ENCODE data around the gene DCC. TPM values are rescaled to one million over a fixed set of nuclear protein-coding genes. Genes with fewer than 3 reads are reported as not detected.

DCC gene
- total RNA-seq, 3 donors from 2014 or later (not counting 1 experiment from before 2014, with no cell fraction given): not detected

DNA sequence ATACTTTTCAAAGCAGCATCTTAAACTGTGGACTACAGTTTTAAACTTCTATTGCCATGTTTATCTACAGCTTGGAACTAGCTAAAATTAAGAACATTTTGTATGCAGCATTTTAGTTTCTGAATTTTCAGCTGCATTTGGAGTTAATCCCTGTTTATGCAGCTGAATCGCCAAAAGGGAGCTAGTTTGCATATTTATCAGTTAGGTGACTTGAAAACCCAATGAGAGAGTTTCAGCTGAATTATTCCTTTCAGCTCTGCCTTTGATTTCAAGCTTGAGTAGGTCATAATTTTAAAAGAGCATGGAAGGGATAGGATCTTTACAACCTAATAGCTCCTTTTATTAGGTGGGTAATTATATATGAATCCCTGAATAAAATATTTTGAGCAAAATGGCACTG lies 1191.9 kb downstream of the DCC start:
- intact Hi-C loops (cut with micrococcal nuclease): no loop called here
- H3K27ac ChIP-seq (ENCODE audit: low read length): no peak overlapping the region
- Mint-ChIP-seq H3K36me3 (no peaks in the 10 kb centered on the region), H3K4me1 (no peaks in the 10 kb centered on the region), H3K27me3 (ENCODE audit: low read depth in 2 of 2) (no peaks in the 10 kb centered on the region), H3K27ac (no peak overlapping the region), H3K4me3 (no peak overlapping the region), H3K9me3 (peaks cover 2 to 5% of the 10 kb centered on the region in 2 donors)
- WGBS (ENCODE audit: insufficient coverage): 80% methylated on average over 1 of the region's 1 CpG
- no peak for ATAC-seq
- DNase-seq: no peak
- H3K27me3 ChIP-seq (ENCODE audit: control insufficient read depth, insufficient read depth, low read length): no peaks in the 10 kb centered on the region
- TF ChIP-seq, protein P1, sequence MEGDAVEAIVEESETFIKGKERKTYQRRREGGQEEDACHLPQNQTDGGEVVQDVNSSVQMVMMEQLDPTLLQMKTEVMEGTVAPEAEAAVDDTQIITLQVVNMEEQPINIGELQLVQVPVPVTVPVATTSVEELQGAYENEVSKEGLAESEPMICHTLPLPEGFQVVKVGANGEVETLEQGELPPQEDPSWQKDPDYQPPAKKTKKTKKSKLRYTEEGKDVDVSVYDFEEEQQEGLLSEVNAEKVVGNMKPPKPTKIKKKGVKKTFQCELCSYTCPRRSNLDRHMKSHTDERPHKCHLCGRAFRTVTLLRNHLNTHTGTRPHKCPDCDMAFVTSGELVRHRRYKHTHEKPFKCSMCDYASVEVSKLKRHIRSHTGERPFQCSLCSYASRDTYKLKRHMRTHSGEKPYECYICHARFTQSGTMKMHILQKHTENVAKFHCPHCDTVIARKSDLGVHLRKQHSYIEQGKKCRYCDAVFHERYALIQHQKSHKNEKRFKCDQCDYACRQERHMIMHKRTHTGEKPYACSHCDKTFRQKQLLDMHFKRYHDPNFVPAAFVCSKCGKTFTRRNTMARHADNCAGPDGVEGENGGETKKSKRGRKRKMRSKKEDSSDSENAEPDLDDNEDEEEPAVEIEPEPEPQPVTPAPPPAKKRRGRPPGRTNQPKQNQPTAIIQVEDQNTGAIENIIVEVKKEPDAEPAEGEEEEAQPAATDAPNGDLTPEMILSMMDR (IDR thresholded peaks at IDR 0.05): no peak
- no peaks in the 10 kb centered on the region for H3K36me3 ChIP-seq (ENCODE audit: control insufficient read depth, insufficient read depth, low read length)
- no peak overlapping the region for H3K4me3 ChIP-seq (ENCODE audit: low read length)
- no peaks in the 10 kb centered on the region for H3K4me1 ChIP-seq (ENCODE audit: control insufficient read depth, insufficient read depth, low read length)
- H3K9me3 ChIP-seq (ENCODE audit: control insufficient read depth, insufficient read depth, low read length): no peaks in the 10 kb centered on the region

DNA sequence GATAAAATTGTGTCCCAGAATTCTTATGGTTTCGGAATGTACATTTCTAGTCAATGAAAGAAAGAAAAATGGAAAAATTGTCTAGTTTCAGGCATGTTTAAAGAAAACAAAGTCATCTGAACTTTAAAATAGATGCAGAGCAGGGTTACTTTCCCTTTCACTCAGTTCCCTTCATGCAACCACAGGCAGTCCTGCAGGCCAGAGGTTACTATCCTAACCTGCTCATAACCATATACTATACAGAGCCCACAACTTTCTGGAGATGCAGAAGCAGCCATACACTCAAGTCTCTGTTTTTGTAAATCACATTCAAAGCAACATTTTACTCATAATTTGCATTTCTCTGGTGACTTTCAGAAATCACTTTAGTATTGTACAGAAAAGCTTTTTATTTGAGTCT lies 1194.2 kb downstream of the DCC start:
- peaks cover 2 to 8% of the 10 kb centered on the region in 2 donors for H3K9me3 Mint-ChIP-seq
- ATAC-seq: no peak
- Histone ChIP-seq H3K4me1 (ENCODE audit: control insufficient read depth, insufficient read depth, low read length) (no peaks in the 10 kb centered on the region), H3K36me3 (ENCODE audit: control insufficient read depth, insufficient read depth, low read length) (no peaks in the 10 kb centered on the region), H3K4me3 (ENCODE audit: low read length) (no peak overlapping the region), H3K9me3 (ENCODE audit: control insufficient read depth, insufficient read depth, low read length) (no peaks in the 10 kb centered on the region), H3K27ac (ENCODE audit: low read length) (no peak overlapping the region), H3K27me3 (ENCODE audit: control insufficient read depth, insufficient read depth, low read length) (no peaks in the 10 kb centered on the region)
- no peaks in the 10 kb centered on the region for H3K27me3 Mint-ChIP-seq (ENCODE audit: low read depth in 2 of 2)
- no peaks in the 10 kb centered on the region for H3K36me3 Mint-ChIP-seq
- no peak for DNase-seq
- H3K4me3 Mint-ChIP-seq: no peak overlapping the region
- 80% methylated on average over 1 of the region's 1 CpG for WGBS (ENCODE audit: insufficient coverage)
- intact Hi-C loops (cut with micrococcal nuclease): no loop called here
- no peak overlapping the region for H3K27ac Mint-ChIP-seq
- H3K4me1 Mint-ChIP-seq: no peaks in the 10 kb centered on the region
- TF ChIP-seq, protein P1 (IDR thresholded peaks at IDR 0.05): no peak

DNA sequence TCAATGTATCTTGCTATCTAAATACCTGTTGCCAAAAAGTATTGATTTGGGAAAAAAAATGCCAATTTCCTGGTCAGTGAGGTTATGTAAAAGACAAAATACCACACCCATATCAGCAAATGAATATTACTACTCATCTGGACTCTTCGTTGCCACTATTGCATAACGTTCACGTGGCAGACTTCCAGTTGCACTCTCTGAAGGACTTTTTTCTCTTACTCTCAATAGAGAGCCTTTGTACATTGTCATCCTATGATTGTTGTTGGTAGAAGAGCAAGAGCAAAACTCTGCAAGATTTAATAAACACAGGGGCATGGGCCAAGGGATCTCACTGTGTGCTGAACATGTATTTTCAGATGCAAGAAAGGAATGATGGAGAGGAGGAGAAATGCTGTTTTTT lies 1194.7 kb downstream of the DCC start:
- Mint-ChIP-seq H3K4me1 (no peaks in the 10 kb centered on the region), H3K36me3 (no peaks in the 10 kb centered on the region), H3K27ac (no peak overlapping the region), H3K9me3 (peaks cover 2 to 8% of the 10 kb centered on the region in 2 donors), H3K27me3 (ENCODE audit: low read depth in 2 of 2) (no peaks in the 10 kb centered on the region), H3K4me3 (no peak overlapping the region)
- no peaks in the 10 kb centered on the region for H3K27me3 ChIP-seq (ENCODE audit: control insufficient read depth, insufficient read depth, low read length)
- TF ChIP-seq, protein P1 (IDR thresholded peaks at IDR 0.05): no peak
- H3K4me1 ChIP-seq (ENCODE audit: control insufficient read depth, insufficient read depth, low read length): no peaks in the 10 kb centered on the region
- no peak for ATAC-seq
- H3K36me3 ChIP-seq (ENCODE audit: control insufficient read depth, insufficient read depth, low read length): no peaks in the 10 kb centered on the region
- WGBS (ENCODE audit: insufficient coverage): 90% methylated on average over 2 of the region's 3 CpGs
- H3K27ac ChIP-seq (ENCODE audit: low read length): no peak overlapping the region
- H3K4me3 ChIP-seq (ENCODE audit: low read length): no peak overlapping the region
- no peak for DNase-seq
- H3K9me3 ChIP-seq (ENCODE audit: control insufficient read depth, insufficient read depth, low read length): no peaks in the 10 kb centered on the region
- intact Hi-C loops (cut with micrococcal nuclease): no loop called here

DNA sequence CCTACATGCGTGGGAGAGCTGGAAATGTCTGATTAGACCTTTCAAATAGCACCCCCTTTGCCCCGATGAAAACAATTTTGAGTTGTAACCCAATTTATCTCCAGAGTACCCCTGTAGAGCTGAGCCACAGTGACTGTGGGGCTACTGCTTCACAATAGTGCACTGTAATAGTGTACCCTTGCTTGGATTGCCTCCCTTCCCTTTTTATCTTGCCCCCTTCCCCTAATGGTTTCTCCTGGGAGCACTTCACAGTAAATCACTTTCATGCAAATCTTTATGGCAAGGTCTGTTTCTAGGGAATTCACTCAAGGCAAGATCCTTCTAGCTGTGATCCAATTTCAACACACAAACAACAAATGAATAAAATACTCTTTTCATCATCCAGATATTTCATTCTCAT lies 1196.9 kb downstream of the DCC start:
- H3K36me3 ChIP-seq (ENCODE audit: control insufficient read depth, insufficient read depth, low read length): no peaks in the 10 kb centered on the region
- H3K4me1 ChIP-seq (ENCODE audit: control insufficient read depth, insufficient read depth, low read length): no peaks in the 10 kb centered on the region
- intact Hi-C loops (cut with micrococcal nuclease): no loop called here
- Mint-ChIP-seq H3K4me1 (no peaks in the 10 kb centered on the region), H3K27me3 (ENCODE audit: low read depth in 2 of 2) (no peaks in the 10 kb centered on the region), H3K27ac (no peak overlapping the region), H3K4me3 (no peak overlapping the region), H3K9me3 (peaks cover 2 to 13% of the 10 kb centered on the region in 2 donors), H3K36me3 (no peaks in the 10 kb centered on the region)
- 83% methylated on average over 2 of the region's 2 CpGs for WGBS (ENCODE audit: insufficient coverage)
- H3K27ac ChIP-seq (ENCODE audit: low read length): no peak overlapping the region
- H3K27me3 ChIP-seq (ENCODE audit: control insufficient read depth, insufficient read depth, low read length): no peaks in the 10 kb centered on the region
- TF ChIP-seq, protein P1 (IDR thresholded peaks at IDR 0.05): no peak
- ATAC-seq (no peak), DNase-seq (no peak)
- H3K9me3 ChIP-seq (ENCODE audit: control insufficient read depth, insufficient read depth, low read length): no peaks in the 10 kb centered on the region
- H3K4me3 ChIP-seq (ENCODE audit: low read length): no peak overlapping the region
